Measurements from ENCODE around the gene AKAP6. TPM values are rescaled to one million over a fixed set of nuclear protein-coding genes. Genes with fewer than 3 reads are reported as not detected.

AKAP6 gene
- total RNA-seq, 2 experiments from 2014 or later, result 0.62 to 0.67 TPM

DNA sequence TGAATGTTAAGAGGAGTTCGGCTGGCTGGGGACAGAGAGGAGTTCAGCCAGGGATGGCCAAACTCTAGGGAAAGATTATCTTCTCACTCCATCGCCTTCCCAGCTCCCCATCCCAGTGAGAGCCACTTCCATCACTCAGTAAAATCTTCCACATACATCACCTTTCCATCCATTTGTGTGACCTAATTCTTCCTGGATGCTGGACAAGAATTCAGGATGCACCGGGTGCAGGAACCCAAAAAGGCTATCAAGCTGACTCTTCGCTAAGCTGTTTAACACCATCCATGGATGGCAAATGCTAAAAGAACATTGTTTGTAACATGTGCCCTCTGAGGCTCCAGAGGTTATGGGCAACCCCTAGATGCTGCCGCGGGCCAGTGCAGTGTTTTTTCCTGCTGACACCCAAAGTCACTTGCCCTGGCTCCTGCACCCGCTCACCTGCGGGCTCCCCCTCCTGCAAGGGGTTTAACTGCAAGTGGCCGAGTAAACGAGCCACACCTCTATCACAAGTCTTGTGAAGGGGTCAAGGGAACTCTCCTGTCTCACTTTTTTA is 393.6 kb downstream of the AKAP6 start:
- no peaks in the 10 kb centered on the region for H3K9me3 Mint-ChIP-seq
- CTCF ChIA-PET, result no interaction called here
- no peaks in the 10 kb centered on the region for H3K36me3 Mint-ChIP-seq (ENCODE audit: low read depth)
- peaks cover 1% of the 10 kb centered on the region for H3K27me3 Mint-ChIP-seq
- POLR2A ChIA-PET, result no interaction called here
- no peaks in the 10 kb centered on the region for H3K4me1 Mint-ChIP-seq
- DNase-seq, result no peak
- H3K4me3 Mint-ChIP-seq, result no peak overlapping the region
- no peak overlapping the region for H3K27ac Mint-ChIP-seq

DNA sequence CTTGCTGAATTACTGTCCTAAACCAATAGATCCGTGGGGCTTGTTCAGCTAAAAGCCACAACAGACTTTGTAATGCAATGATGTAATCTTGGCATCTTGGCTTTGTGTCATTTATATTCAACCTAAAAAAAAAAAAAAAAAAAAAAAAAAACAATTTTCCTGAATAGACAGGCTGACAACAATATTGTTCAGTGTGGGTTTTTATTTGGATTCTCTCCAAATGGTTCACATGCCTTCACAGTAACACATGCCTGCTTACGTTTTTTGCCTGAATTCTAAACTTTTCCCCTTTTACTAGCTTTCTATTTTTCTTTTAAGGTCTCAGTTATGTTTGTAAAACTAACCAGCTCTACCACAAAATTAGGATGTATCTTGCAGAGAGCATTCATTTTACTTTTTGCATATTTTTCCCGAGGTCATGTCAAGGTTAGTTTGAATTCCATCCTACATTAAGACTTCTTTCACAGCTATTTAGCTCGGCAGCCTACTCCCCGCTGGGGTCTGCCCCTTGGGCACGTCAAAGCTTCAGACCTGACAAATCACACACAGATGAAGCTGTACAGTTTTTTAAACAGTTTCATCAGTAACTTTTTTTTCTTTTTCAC is 395.9 kb downstream of the AKAP6 start:
- H3K4me1 Mint-ChIP-seq, result no peaks in the 10 kb centered on the region
- ChIA-PET CTCF (no interaction called here), POLR2A (no interaction called here)
- H3K4me3 Mint-ChIP-seq, result no peak overlapping the region
- no peak for DNase-seq
- no peaks in the 10 kb centered on the region for H3K9me3 Mint-ChIP-seq
- no peaks in the 10 kb centered on the region for H3K36me3 Mint-ChIP-seq (ENCODE audit: low read depth)
- no peak overlapping the region for H3K27ac Mint-ChIP-seq
- H3K27me3 Mint-ChIP-seq, result peaks cover 1% of the 10 kb centered on the region

DNA sequence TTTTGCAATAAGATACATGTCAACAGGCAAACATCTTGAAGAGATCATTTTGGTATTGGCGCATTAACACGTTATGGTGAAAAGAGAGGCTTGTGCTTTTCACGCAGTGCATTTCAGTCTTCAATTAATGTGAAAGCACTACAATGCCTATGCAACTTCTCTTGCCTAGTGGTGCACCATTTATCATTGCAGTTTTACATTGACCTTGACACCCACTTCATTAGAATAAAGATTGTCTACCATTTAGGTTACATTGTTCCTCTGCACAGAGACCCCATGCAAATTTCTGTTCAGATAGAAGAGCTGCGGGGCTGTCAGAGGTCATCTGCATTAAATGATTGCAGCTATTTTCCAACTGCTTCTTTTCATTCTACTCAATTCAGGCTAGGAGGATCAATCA is 397.4 kb downstream of the AKAP6 start:
- ChIA-PET POLR2A (no interaction called here), CTCF (no interaction called here)
- Mint-ChIP-seq H3K9me3 (no peaks in the 10 kb centered on the region), H3K36me3 (ENCODE audit: low read depth) (no peaks in the 10 kb centered on the region), H3K27ac (no peak overlapping the region), H3K4me1 (no peaks in the 10 kb centered on the region), H3K4me3 (no peak overlapping the region), H3K27me3 (peaks cover 1% of the 10 kb centered on the region)
- DNase-seq, result no peak

DNA sequence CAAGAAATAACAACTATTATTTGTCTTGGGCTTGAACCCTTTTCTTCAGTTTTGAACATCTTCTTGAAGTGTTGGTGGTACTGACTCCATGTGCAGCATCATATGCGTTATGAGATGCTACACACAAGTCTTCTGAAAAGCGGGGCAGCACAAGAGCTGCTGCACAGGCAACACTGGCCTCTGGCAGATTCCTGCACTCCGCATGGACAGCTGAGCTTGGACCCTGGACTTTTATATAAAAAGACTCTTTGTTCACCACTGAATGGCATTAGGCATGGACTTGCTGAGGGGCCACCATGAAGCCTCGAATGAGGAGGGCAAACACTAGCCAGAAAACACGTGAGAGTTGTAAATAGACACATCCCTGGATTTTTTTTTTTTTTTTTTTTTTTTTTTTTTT is 398.7 kb downstream of the AKAP6 start:
- Mint-ChIP-seq H3K9me3 (no peaks in the 10 kb centered on the region), H3K4me3 (no peak overlapping the region), H3K27ac (no peak overlapping the region), H3K4me1 (no peaks in the 10 kb centered on the region), H3K27me3 (peaks cover 1% of the 10 kb centered on the region), H3K36me3 (ENCODE audit: low read depth) (no peaks in the 10 kb centered on the region)
- CTCF ChIA-PET, result no interaction called here
- POLR2A ChIA-PET, result no interaction called here
- DNase-seq, result no peak

DNA sequence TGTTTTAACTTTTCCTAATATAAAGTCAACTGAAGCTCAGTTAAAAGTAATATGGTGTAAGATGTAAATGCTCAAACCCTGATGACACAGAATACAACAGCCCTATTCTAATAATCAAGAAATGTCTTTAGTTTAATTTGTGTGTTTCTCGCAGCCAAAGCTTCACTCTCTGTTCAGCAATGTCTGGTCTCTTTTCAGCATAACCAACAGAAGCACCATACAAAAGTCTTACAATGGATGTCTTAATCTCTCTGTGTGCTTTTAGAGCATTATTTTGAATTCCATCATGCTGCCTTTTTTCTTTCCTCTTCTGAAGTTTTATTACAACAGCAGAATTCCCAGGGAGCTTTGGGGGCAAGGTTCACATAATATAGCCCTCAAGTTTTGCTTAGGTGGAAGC is 399.4 kb downstream of the AKAP6 start:
- Mint-ChIP-seq H3K27me3 (peaks cover 1% of the 10 kb centered on the region), H3K4me1 (no peaks in the 10 kb centered on the region), H3K4me3 (no peak overlapping the region), H3K9me3 (no peaks in the 10 kb centered on the region), H3K27ac (no peak overlapping the region), H3K36me3 (ENCODE audit: low read depth) (no peaks in the 10 kb centered on the region)
- ChIA-PET CTCF (no interaction called here), POLR2A (no interaction called here)
- no peak for DNase-seq

DNA sequence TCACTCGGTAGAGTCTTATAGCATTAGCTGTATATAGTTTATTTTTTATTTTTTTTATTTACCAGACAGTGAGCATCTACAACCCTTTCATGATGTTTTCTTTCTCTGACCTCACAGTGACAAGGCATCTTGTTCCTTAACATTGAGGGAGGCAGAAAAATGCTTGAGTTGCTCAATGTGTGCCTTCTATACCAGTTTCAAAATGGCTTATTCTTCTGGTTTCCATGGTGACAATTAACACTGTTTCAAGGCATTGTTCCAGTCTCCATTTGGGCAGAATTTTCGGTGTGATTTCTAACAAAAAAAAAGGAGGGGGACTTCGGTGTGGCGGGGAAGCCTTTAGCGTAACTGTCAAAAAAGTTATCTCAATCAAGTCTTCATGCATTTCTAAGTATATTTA is 399.9 kb downstream of the AKAP6 start:
- DNase-seq, result no peak
- Mint-ChIP-seq H3K9me3 (no peaks in the 10 kb centered on the region), H3K4me1 (no peaks in the 10 kb centered on the region), H3K4me3 (no peak overlapping the region), H3K27ac (no peak overlapping the region), H3K36me3 (ENCODE audit: low read depth) (no peaks in the 10 kb centered on the region), H3K27me3 (no peaks in the 10 kb centered on the region)
- ChIA-PET CTCF (no interaction called here), POLR2A (no interaction called here)

DNA sequence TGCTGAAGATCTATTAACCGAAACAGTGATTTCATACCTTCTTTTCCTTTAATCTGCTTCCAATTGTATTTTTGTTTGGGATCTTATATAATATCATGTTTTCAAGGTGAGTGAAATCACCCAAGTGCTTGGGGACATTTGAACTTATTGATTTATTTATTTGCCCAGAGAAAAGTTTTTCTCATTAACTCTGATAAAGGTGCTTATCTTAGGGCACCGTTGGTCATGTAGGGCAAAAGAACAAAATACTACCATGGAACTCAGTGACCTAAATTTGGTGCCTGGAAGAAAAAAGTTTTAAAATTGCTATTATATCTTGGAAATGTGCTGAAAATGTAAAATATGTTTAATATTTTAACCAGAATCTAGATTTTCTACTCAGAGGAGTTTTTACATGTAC is 402.2 kb downstream of the AKAP6 start:
- ChIA-PET POLR2A (no interaction called here), CTCF (no interaction called here)
- Mint-ChIP-seq H3K27ac (no peak overlapping the region), H3K36me3 (ENCODE audit: low read depth) (no peaks in the 10 kb centered on the region), H3K9me3 (no peaks in the 10 kb centered on the region), H3K4me1 (no peaks in the 10 kb centered on the region), H3K27me3 (no peaks in the 10 kb centered on the region), H3K4me3 (no peak overlapping the region)
- DNase-seq, result no peak

DNA sequence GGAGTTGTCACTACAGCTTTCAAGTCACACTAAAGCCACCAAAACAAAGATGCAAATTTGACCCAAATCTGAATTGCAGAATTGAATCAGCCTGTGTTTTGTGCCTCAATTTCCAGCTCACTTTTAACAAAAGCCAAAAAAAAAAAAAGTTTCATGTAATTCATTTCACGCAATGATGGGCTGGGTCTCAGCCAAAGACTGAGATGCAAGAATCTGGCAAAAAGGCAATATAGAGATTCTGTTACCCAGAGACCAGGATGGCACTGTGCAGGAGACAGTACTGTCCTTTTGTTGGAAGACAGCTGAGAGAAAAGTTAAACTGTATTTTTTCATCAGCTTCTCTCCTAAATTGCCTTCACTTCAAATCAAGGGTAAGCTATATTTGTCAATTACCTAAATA is 403.9 kb downstream of the AKAP6 start:
- no peak for DNase-seq
- Mint-ChIP-seq H3K36me3 (ENCODE audit: low read depth) (no peaks in the 10 kb centered on the region), H3K27ac (no peak overlapping the region), H3K4me1 (no peaks in the 10 kb centered on the region), H3K27me3 (no peaks in the 10 kb centered on the region), H3K9me3 (no peaks in the 10 kb centered on the region), H3K4me3 (no peak overlapping the region)
- ChIA-PET POLR2A (no interaction called here), CTCF (no interaction called here)

DNA sequence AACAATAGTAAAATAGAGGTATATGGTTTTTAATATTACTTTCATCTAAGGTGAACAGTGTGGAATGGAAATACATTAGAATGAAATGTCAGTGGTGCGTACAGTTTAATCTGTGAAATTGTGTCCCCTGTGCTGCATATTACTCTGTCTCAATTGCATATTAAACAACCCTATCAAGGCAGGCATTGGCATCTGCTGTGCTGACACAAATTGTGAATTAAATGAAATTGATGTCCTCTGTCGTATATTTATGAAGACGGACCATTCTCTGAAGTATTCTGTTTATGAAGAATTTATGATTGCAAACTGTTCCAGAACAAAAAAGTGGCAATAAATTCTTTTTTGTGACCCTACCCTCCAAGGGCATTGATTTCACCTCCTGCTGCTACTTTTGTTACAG is 405.2 kb downstream of the AKAP6 start:
- CTCF ChIA-PET, result no interaction called here
- Mint-ChIP-seq H3K4me1 (no peaks in the 10 kb centered on the region), H3K27me3 (no peaks in the 10 kb centered on the region), H3K27ac (no peak overlapping the region), H3K9me3 (no peaks in the 10 kb centered on the region), H3K4me3 (no peak overlapping the region), H3K36me3 (ENCODE audit: low read depth) (no peaks in the 10 kb centered on the region)
- DNase-seq, result no peak
- POLR2A ChIA-PET, result no interaction called here

DNA sequence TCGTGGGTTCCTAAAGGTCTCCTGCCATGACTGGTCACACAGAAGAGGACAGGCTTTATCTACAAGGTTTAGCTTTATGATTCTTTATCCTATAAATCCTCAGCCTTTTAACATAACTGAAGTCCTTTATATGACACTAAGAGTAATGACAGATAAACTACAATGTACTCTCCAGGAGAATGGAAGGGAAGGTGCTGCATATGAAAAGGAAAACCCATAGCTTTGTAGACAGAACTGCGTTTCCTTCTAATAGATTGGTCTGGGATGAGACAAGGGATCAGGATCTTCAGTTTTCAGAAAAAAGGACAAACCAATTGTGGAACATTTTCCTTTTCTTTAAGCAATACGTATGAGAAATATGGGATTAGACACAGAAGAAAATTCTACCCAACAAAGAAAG is 408.5 kb downstream of the AKAP6 start:
- H3K36me3 Mint-ChIP-seq (ENCODE audit: low read depth), result no peaks in the 10 kb centered on the region
- H3K27ac Mint-ChIP-seq, result no peak overlapping the region
- no peak overlapping the region for H3K4me3 Mint-ChIP-seq
- H3K9me3 Mint-ChIP-seq, result no peaks in the 10 kb centered on the region
- POLR2A ChIA-PET, result no interaction called here
- no peaks in the 10 kb centered on the region for H3K27me3 Mint-ChIP-seq
- no peaks in the 10 kb centered on the region for H3K4me1 Mint-ChIP-seq
- no peak for DNase-seq
- CTCF ChIA-PET, result no interaction called here

DNA sequence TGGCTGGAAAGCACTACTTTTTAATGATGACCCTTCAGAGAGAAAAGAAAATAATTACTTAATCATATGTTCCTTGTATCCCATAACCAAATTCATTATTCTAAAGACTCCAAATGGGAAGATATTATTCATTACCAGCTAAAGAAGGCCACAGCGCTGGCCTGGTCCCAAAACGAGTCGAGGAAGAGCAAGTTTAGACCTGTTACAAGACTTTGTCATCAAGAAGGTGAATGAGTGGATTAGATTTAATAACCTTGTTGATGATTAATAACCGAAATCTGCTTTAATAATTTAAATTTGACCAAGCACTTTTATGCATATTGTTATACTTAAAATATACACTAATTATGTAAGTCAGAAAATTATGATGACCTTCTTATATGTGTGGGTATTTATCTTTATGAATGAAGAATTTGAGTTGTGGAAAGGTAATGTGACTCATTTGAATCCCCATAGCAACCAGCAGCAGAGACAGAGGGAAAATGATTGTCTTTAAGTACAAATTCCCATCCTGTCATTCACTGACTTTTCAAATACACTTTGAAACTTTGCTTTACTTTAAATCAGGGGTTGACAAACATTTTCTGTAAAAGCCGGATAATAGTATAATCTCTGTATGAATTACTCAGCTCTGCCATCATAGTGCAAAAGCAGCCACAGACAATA is 409.2 kb downstream of the AKAP6 start:
- no peak for DNase-seq
- Mint-ChIP-seq H3K4me3 (no peak overlapping the region), H3K27ac (no peak overlapping the region), H3K9me3 (no peaks in the 10 kb centered on the region), H3K36me3 (ENCODE audit: low read depth) (no peaks in the 10 kb centered on the region), H3K27me3 (no peaks in the 10 kb centered on the region), H3K4me1 (no peaks in the 10 kb centered on the region)
- ChIA-PET POLR2A (no interaction called here), CTCF (no interaction called here)

DNA sequence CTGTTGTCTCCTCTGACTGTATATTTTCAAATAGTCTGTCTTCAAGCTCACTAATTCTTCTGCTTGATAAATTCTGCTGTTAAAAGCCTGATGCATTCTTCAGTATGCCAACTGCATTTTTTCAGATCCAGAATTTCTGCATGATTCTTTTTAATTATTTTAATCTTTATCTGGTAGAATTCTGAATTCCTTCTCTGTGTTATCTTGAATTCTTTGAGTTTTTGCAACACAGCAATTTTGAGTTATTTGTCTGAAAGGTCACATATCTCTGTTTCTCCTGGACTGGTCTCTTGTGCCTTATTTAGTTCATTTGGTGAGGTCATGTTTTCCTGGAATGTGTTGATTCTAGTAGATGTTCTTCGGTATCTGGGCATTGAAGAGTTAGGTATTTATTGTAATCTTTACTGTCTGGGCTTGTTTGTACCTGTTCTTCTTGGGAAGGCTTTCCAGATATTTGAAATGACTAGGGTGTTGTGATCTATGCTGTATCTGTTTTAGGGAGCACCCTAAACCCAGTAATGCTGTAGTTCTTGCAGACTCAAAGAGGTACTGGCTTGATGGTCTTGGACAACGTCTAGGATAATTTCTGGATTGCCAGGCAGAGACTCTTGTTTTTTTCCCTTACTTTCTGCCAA is 415.8 kb downstream of the AKAP6 start:
- Mint-ChIP-seq H3K4me3 (no peak overlapping the region), H3K27me3 (no peaks in the 10 kb centered on the region), H3K4me1 (no peaks in the 10 kb centered on the region), H3K36me3 (ENCODE audit: low read depth) (no peaks in the 10 kb centered on the region), H3K9me3 (no peaks in the 10 kb centered on the region), H3K27ac (no peak overlapping the region)
- DNase-seq, result no peak
- ChIA-PET POLR2A (no interaction called here), CTCF (no interaction called here)

DNA sequence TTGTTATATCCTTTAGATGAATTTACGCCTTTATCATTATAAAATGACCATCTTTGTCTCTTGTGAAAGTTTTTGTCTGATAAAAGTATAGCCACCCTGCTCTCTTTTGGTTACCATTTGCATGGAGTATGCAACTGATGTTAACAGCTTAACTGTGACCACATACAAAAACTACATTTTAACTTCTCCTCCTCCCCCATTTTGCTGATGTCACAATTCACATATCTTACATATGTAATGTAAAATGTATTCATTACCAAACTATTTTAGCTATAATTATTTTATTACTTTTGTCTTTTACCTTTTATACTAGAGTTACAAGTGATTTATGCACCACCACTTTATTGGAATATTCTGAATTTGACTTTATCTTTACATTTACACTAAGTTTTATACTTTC is 425.1 kb downstream of the AKAP6 start:
- no peak for DNase-seq
- POLR2A ChIA-PET, result no interaction called here
- Mint-ChIP-seq H3K36me3 (ENCODE audit: low read depth) (no peaks in the 10 kb centered on the region), H3K27me3 (no peaks in the 10 kb centered on the region), H3K4me3 (no peak overlapping the region), H3K4me1 (no peaks in the 10 kb centered on the region), H3K27ac (no peak overlapping the region), H3K9me3 (peaks cover 8% of the 10 kb centered on the region)
- CTCF ChIA-PET, result no interaction called here

DNA sequence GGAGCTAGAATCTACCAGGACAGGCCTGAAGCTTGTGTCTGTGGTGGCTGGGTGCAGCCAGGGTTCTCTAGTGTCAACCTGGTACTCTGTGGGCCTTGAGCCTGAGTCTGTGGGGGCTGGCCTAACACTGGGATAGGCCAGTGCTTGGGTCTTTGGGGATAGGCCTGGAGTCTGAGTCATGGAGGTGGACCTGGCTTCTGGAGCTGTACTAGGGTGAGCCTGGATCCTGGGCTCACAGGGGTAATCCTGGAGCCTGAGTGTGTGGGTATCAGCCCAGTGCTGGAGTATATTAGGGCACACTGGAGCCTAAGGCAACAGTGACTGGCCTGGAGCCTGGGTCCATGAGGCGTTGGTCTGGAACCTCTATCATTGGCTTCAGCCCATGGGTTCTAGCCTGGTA is 427.1 kb downstream of the AKAP6 start:
- ChIA-PET POLR2A (no interaction called here), CTCF (no interaction called here)
- no peaks in the 10 kb centered on the region for H3K27me3 Mint-ChIP-seq
- H3K9me3 Mint-ChIP-seq, result peaks cover 8% of the 10 kb centered on the region
- no peak overlapping the region for H3K4me3 Mint-ChIP-seq
- no peak overlapping the region for H3K27ac Mint-ChIP-seq
- H3K36me3 Mint-ChIP-seq (ENCODE audit: low read depth), result no peaks in the 10 kb centered on the region
- no peaks in the 10 kb centered on the region for H3K4me1 Mint-ChIP-seq
- no peak for DNase-seq

All from activated CD4-positive, alpha-beta T cell treated with anti-CD3 and anti-CD28 coated beads, Interleukin-2, amount 10 ng/mL, durations not matched to agents 7 days and 5 days (primary cell).